ENCODE measurements around the gene ZNF593. TPM values are rescaled to one million over a fixed set of nuclear protein-coding genes. Genes with fewer than 3 reads are reported as not detected.

The ZNF593 gene
- total and polyA plus RNA-seq, 8 donors: 10.6 to 138 (median 74.1) TPM; not detected in 1

GRCh38 chr1:26203642-26204318 is 34.1 kb downstream of the ZNF593 start:
- peaks cover 0 to 15% (median 2%) of the 10 kb centered on the region in 3 donors for H3K27me3 ChIP-seq
- no peak for DNase-seq
- H3K36me3 ChIP-seq: no peaks in the 10 kb centered on the region
- intact Hi-C loops (cut with DNase I; ENCODE audit: low total_unique reads): no loop called here
- H3K4me3 ChIP-seq: no peak overlapping the region
- WGBS, 5 donors: 67 to 79% (median 70%) methylated on average over 9 of the region's 9 CpGs
- H3K9me3 ChIP-seq: no peaks in the 10 kb centered on the region
- no peak overlapping the region for H3K27ac ChIP-seq
- peaks cover 0 to 7% (median 3%) of the 10 kb centered on the region in 4 donors for H3K4me1 ChIP-seq
- TF ChIP-seq POLR2AphosphoS5 (IDR thresholded peaks at IDR 0.05): no peak
- no peak for TF ChIP-seq POLR2A (IDR thresholded peaks at IDR 0.05)
- TF ChIP-seq EP300 (IDR thresholded peaks at IDR 0.05): no peak

- no peak for DNase-seq
- Histone ChIP-seq H3K4me1 (no peaks in the 10 kb centered on the region), H3K4me3 (no peak overlapping the region), H3K36me3 (no peaks in the 10 kb centered on the region), H3K9me3 (no peaks in the 10 kb centered on the region), H3K27ac (no peak overlapping the region), H3K27me3 (no peaks in the 10 kb centered on the region)
- no peak for TF ChIP-seq EP300 (IDR thresholded peaks at IDR 0.05)
- TF ChIP-seq CTCF (IDR thresholded peaks at IDR 0.05): no peak
- TF ChIP-seq POLR2AphosphoS5 (IDR thresholded peaks at IDR 0.05): no peak
- TF ChIP-seq POLR2A (IDR thresholded peaks at IDR 0.05): no peak
- intact Hi-C loops (cut with DNase I; ENCODE audit: low total_unique reads): no loop called here
- 79 to 86% (median 85%) methylated on average over 5 of the region's 5 CpGs for WGBS, 5 donors
Observed at GRCh38 chr1:26210147-26210870, 40.6 kb downstream of the ZNF593 start.

- TF ChIP-seq POLR2AphosphoS5 (IDR thresholded peaks at IDR 0.05): no peak
- TF ChIP-seq POLR2A (IDR thresholded peaks at IDR 0.05): no peak
- no peak for TF ChIP-seq CTCF (IDR thresholded peaks at IDR 0.05)
- no peak for TF ChIP-seq EP300 (IDR thresholded peaks at IDR 0.05)
- H3K27ac ChIP-seq: no peak overlapping the region
- H3K4me3 ChIP-seq: no peak overlapping the region
- no peaks in the 10 kb centered on the region for H3K36me3 ChIP-seq
- DNase-seq: no peak
- WGBS, 5 donors: 83 to 94% (median 92%) methylated on average over 5 of the region's 5 CpGs
- no peaks in the 10 kb centered on the region for H3K4me1 ChIP-seq
- intact Hi-C loops (cut with DNase I; ENCODE audit: low total_unique reads): no loop called here
- H3K27me3 ChIP-seq: no peaks in the 10 kb centered on the region
- H3K9me3 ChIP-seq: no peaks in the 10 kb centered on the region
Observed at GRCh38 chr1:26212726-26213125, 43.0 kb downstream of the ZNF593 start.

GRCh38 chr1:26213335-26213905 is 43.7 kb downstream of the ZNF593 start:
- Histone ChIP-seq H3K36me3 (no peaks in the 10 kb centered on the region), H3K27me3 (no peaks in the 10 kb centered on the region), H3K4me1 (no peaks in the 10 kb centered on the region), H3K9me3 (no peaks in the 10 kb centered on the region), H3K4me3 (no peak overlapping the region), H3K27ac (no peak overlapping the region)
- TF ChIP-seq POLR2A (IDR thresholded peaks at IDR 0.05): no peak
- no peak for TF ChIP-seq POLR2AphosphoS5 (IDR thresholded peaks at IDR 0.05)
- no peak for TF ChIP-seq CTCF (IDR thresholded peaks at IDR 0.05)
- TF ChIP-seq EP300 (IDR thresholded peaks at IDR 0.05): no peak
- WGBS, 5 donors: 76 to 88% (median 83%) methylated on average over 6 of the region's 6 CpGs
- intact Hi-C loops (cut with DNase I; ENCODE audit: low total_unique reads): no loop called here
- no peak for DNase-seq

Measured in stomach (tissue), 9 donors.